ENCODE data around the gene PIGM. TPM values are rescaled to one million over a fixed set of nuclear protein-coding genes. Genes with fewer than 3 reads are reported as not detected.

PIGM gene
- total RNA-seq, 4 donors from 2014 or later = 4.2 to 7.3 (median 4.3) TPM

DNA sequence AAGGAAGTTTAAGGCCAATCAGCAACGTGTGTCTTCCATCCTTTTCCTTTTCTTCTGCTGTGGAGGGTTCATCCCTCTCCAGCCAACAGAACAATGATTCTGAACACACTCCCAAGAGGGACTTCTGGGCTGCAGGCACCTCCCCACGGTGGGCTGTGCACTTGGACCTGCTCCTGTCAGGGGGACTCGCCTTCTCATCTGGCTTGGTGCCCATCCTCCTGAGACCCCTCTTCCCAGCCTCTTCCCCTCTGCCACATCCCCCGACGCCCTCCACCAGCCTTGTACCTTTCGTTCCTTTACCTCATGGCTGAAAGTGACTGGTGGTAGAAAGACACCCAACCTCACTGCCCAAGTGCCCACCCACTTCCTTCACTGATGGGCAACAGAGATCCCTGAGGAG, 51.7 kb downstream of the PIGM start:
- TF ChIP-seq, protein P1, sequence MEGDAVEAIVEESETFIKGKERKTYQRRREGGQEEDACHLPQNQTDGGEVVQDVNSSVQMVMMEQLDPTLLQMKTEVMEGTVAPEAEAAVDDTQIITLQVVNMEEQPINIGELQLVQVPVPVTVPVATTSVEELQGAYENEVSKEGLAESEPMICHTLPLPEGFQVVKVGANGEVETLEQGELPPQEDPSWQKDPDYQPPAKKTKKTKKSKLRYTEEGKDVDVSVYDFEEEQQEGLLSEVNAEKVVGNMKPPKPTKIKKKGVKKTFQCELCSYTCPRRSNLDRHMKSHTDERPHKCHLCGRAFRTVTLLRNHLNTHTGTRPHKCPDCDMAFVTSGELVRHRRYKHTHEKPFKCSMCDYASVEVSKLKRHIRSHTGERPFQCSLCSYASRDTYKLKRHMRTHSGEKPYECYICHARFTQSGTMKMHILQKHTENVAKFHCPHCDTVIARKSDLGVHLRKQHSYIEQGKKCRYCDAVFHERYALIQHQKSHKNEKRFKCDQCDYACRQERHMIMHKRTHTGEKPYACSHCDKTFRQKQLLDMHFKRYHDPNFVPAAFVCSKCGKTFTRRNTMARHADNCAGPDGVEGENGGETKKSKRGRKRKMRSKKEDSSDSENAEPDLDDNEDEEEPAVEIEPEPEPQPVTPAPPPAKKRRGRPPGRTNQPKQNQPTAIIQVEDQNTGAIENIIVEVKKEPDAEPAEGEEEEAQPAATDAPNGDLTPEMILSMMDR (IDR thresholded peaks at IDR 0.05; ENCODE audit: low read depth) = no peak

- TF ChIP-seq, protein P1 (IDR thresholded peaks at IDR 0.05; ENCODE audit: low read depth) = no peak
Observed at GRCh38 chr1:159979257-159979656, 52.5 kb downstream of the PIGM start.

GRCh38 chr1:159978107-159978398, 53.7 kb downstream of the PIGM start:
- TF ChIP-seq, protein P1 (IDR thresholded peaks at IDR 0.05; ENCODE audit: low read depth) = no peak

- TF ChIP-seq, protein P1 (IDR thresholded peaks at IDR 0.05; ENCODE audit: low read depth) = no peak
Observed at GRCh38 chr1:159977364-159978106, 54.3 kb downstream of the PIGM start.

Other genes starting within 250 kb of the PIGM start
- under 1 TPM in 2 of 4 donors, not detected in 2; 0.34 to 0.44 TPM for gene FCRL6, start 229.6 kb downstream of the PIGM start, total RNA-seq
- 10 to 100 TPM in 3 of 4 donors, 1 to 10 TPM in 1; 8.3 to 79.9 (median 14.4) TPM for gene SLAMF8, start 205.1 kb downstream of the PIGM start, total RNA-seq
- gene VSIG8, start 169.3 kb downstream of the PIGM start, total RNA-seq = not detected
- gene CFAP45, start 131.8 kb downstream of the PIGM start, total RNA-seq = 1 to 10 TPM in 1 of 4 donors, under 1 TPM in 1, not detected in 2; 0.85 to 1.3 TPM
- 100 to 1,000 TPM; 128 to 237 (median 179) TPM for gene TAGLN2, start 106.5 kb downstream of the PIGM start, total RNA-seq
- gene IGSF9, start 86.4 kb downstream of the PIGM start, total RNA-seq = under 1 TPM in 2 of 4 donors, not detected in 2; 0.17 to 0.33 TPM
- gene SLAMF9, start 77.8 kb downstream of the PIGM start, total RNA-seq = 10 to 100 TPM in 1 of 4 donors, 1 to 10 TPM in 1, under 1 TPM in 1, not detected in 1; 0.66 to 16.5 (median 3.6) TPM
- not detected for gene KCNJ10, start 38.2 kb upstream of the PIGM start, total RNA-seq
- not detected for gene KCNJ9, start 49.5 kb upstream of the PIGM start, total RNA-seq
- gene IGSF8, start 66.6 kb upstream of the PIGM start, total RNA-seq = 10 to 100 TPM in 3 of 4 donors, 1 to 10 TPM in 1; 6.4 to 28.8 (median 18.7) TPM
- gene ATP1A2, start 83.8 kb upstream of the PIGM start, total RNA-seq = 100 to 1,000 TPM in 2 of 4 donors, 10 to 100 TPM in 2; 13.4 to 150 (median 88.9) TPM
- under 1 TPM in 1 of 4 donors, not detected in 3; 0.22 TPM for gene ATP1A4, start 119.6 kb upstream of the PIGM start, total RNA-seq
- under 1 TPM in 2 of 4 donors, not detected in 2; 0.44 to 0.75 TPM for gene CASQ1, start 158.6 kb upstream of the PIGM start, total RNA-seq
- 100 to 1,000 TPM in 3 of 4 donors, 10 to 100 TPM in 1; 89.7 to 144 (median 124) TPM for gene PEA15, start 173.4 kb upstream of the PIGM start, total RNA-seq
- gene DCAF8, start 230.6 kb upstream of the PIGM start, total RNA-seq = 100 to 1,000 TPM; 103 to 198 (median 154) TPM